Fibroblast of gingiva (primary cell): ENCODE measurements around the gene SAP30BP.

ENCODE experiments used
- DNase-seq: peaks from one replicate; pipeline ENCODE4 v3.0.0-alpha.2; 2011; ENCODE audit warnings: low read depth

The SAP30BP gene

GRCh38 chr17:75666959-75667790 is at the start of gene SAP30BP, which contains the start of gene RECQL5:
SAP30BP (plus strand) TSS chr17:75667338; CDS start chr17:75667373, 35 bp downstream.
RECQL5 (minus strand) TSS chr17:75667154; CDS start chr17:75666557, 597 bp downstream.
- DNase-seq: peak; percentile 98

GRCh38 chr17:75617675-75618074 is 49.5 kb upstream of the SAP30BP start:
- no peak for DNase-seq

- no peak for DNase-seq
Measured at GRCh38 chr17:75619506-75620431, 47.4 kb upstream of the SAP30BP start.

GRCh38 chr17:75621489-75621888 is 45.6 kb upstream of the SAP30BP start:
- DNase-seq: no peak

GRCh38 chr17:75622076-75622475 is 45.1 kb upstream of the SAP30BP start:
- DNase-seq: no peak

- DNase-seq: no peak
Measured at GRCh38 chr17:75622771-75623273, 44.3 kb upstream of the SAP30BP start.

- DNase-seq: no peak
Measured at GRCh38 chr17:75623386-75623785, 43.8 kb upstream of the SAP30BP start.

GRCh38 chr17:75624021-75624420 is 43.1 kb upstream of the SAP30BP start:
- no peak for DNase-seq

GRCh38 chr17:75624714-75625345 is 42.3 kb upstream of the SAP30BP start:
- no peak for DNase-seq

GRCh38 chr17:75625813-75626486 is 41.2 kb upstream of the SAP30BP start:
- DNase-seq: no peak

GRCh38 chr17:75626496-75627038 is 40.6 kb upstream of the SAP30BP start:
- no peak for DNase-seq

GRCh38 chr17:75627094-75627493 is 40.0 kb upstream of the SAP30BP start:
- DNase-seq: no peak

GRCh38 chr17:75628425-75628824 is 38.7 kb upstream of the SAP30BP start:
- DNase-seq: no peak

GRCh38 chr17:75629157-75629556 is 38.0 kb upstream of the SAP30BP start:
- no peak for DNase-seq

- DNase-seq: no peak
Measured at GRCh38 chr17:75630071-75630917, 36.8 kb upstream of the SAP30BP start.

- no peak for DNase-seq
Measured at GRCh38 chr17:75631353-75631752, 35.8 kb upstream of the SAP30BP start.

GRCh38 chr17:75632428-75632827 is 34.7 kb upstream of the SAP30BP start:
- no peak for DNase-seq

GRCh38 chr17:75632863-75633485 is 34.2 kb upstream of the SAP30BP start, which contains the start of gene SMIM5:
SMIM5 (plus strand) TSS chr17:75633434; CDS start chr17:75640202, 6,768 bp downstream.
- peak; percentile 90 for DNase-seq
